OCI-LY3 (cell line): Measurements from ENCODE around the gene RNF220.

Source experiments
- H2AFZ ChIP-seq: fragments of 200-600, 300-600 bp; shearing (Covaris generic); 2 replicates; pipeline ENCODE4 v1.6.0; 2014; ENCODE audit warnings: antibody characterized with exemption, low read depth, low read length
- H3K27ac ChIP-seq: fragments of 200-600, 300-600 bp; sonication (generic); 2 replicates; pipeline ENCODE4 v1.5.1; 2014; ENCODE audit warnings: mild to moderate bottlenecking, low read length, moderate library complexity, mixed read lengths
- H3K27me3 ChIP-seq: fragments of 200-600, 300-600 bp; sonication (generic); 2 replicates; pipeline ENCODE4 v1.6.1; 2014; ENCODE audit warnings: low read depth, low read length, mixed read lengths
- H3K36me3 ChIP-seq: fragments of 200-600, 300-600 bp; sonication (generic); replicated peaks from 2 replicates; pipeline ENCODE3; 2014; ENCODE audit warnings: low read depth, low read length, mixed read lengths
- H3K4me1 ChIP-seq: fragments of 300-600, 200-600 bp; sonication (generic); 2 replicates; pipeline ENCODE4 v1.6.1; 2014; ENCODE audit warnings: low read length, mixed read lengths
- H3K4me2 ChIP-seq: fragments of 200-600, 300-600 bp; sonication (generic); 2 replicates; pipeline ENCODE4 v1.6.1; 2014; ENCODE audit warnings: low read length, mixed read lengths
- H3K4me3 ChIP-seq: fragments of 300-600, 200-600 bp; sonication (generic); 2 replicates; pipeline ENCODE4 v1.5.1; 2014; ENCODE audit warnings: antibody characterized with exemption, mild to moderate bottlenecking, low read length, moderate library complexity
- H3K79me2 ChIP-seq: fragments of 300-600, 200-600 bp; shearing (Covaris generic); 2 replicates; pipeline ENCODE4 v1.6.1; 2014; ENCODE audit warnings: mild to moderate bottlenecking, low read length, mixed read lengths
- H3K9ac ChIP-seq: fragments of 300-600, 200-600 bp; shearing (Covaris generic); 2 replicates; pipeline ENCODE4 v1.6.0; 2014; ENCODE audit warnings: mild to moderate bottlenecking, low read length, moderate library complexity
- H3K9me3 ChIP-seq: fragments of 200-600, 300-600 bp; shearing (Covaris generic); 2 replicates; pipeline ENCODE4 v1.6.1; 2014; ENCODE audit warnings: low read length, mixed read lengths; ENCODE audit not compliant: insufficient read depth
- H4K20me1 ChIP-seq: fragments of 200-600, 300-600 bp; sonication (generic); 2 replicates; pipeline ENCODE4 v1.6.1; 2016; ENCODE audit warnings: low read length, mixed read lengths; ENCODE audit not compliant: insufficient read depth
- EZH2phosphoT487 ChIP-seq: fragments of 200-600 bp; shearing (Covaris generic); IDR thresholded peaks from 2 replicates; pipeline ENCODE4 v1.6.1; 2018; ENCODE audit warnings: antibody characterized with exemption, mixed run types, low read depth
- TF ChIP-seq, protein P1 (sequence below): fragments of 200-600, 300-600 bp; sonication (generic); IDR thresholded peaks from 2 replicates; pipeline ENCODE4 v1.5.1; 2014; ENCODE audit warnings: antibody characterized with exemption, low read length, low read depth

RNF220 gene

GRCh38 chr1:44679468-44679867 lies 274.4 kb downstream of the RNF220 start:
- no peak overlapping the region for H3K27ac ChIP-seq
- H4K20me1 ChIP-seq: no peaks in the 10 kb centered on the region
- H2AFZ ChIP-seq: no peak overlapping the region
- H3K9me3 ChIP-seq: no peaks in the 10 kb centered on the region
- peaks cover 19% of the 10 kb centered on the region for H3K4me1 ChIP-seq
- H3K4me2 ChIP-seq: no peak overlapping the region
- no peaks in the 10 kb centered on the region for H3K27me3 ChIP-seq
- H3K79me2 ChIP-seq: no peaks in the 10 kb centered on the region
- H3K9ac ChIP-seq: no peak overlapping the region
- no peak for TF ChIP-seq EZH2phosphoT487
- TF ChIP-seq, protein P1, sequence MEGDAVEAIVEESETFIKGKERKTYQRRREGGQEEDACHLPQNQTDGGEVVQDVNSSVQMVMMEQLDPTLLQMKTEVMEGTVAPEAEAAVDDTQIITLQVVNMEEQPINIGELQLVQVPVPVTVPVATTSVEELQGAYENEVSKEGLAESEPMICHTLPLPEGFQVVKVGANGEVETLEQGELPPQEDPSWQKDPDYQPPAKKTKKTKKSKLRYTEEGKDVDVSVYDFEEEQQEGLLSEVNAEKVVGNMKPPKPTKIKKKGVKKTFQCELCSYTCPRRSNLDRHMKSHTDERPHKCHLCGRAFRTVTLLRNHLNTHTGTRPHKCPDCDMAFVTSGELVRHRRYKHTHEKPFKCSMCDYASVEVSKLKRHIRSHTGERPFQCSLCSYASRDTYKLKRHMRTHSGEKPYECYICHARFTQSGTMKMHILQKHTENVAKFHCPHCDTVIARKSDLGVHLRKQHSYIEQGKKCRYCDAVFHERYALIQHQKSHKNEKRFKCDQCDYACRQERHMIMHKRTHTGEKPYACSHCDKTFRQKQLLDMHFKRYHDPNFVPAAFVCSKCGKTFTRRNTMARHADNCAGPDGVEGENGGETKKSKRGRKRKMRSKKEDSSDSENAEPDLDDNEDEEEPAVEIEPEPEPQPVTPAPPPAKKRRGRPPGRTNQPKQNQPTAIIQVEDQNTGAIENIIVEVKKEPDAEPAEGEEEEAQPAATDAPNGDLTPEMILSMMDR: no peak
- no peak overlapping the region for H3K4me3 ChIP-seq
- no peaks in the 10 kb centered on the region for H3K36me3 ChIP-seq

- Histone ChIP-seq H3K9ac (no peak overlapping the region), H3K27me3 (no peaks in the 10 kb centered on the region), H2AFZ (no peak overlapping the region), H4K20me1 (no peaks in the 10 kb centered on the region), H3K4me1 (0 out of 2 replicates have a peak, but pooled peaks cover 2% of the 10 kb centered on the region), H3K4me2 (no peak overlapping the region), H3K27ac (no peak overlapping the region), H3K9me3 (no peaks in the 10 kb centered on the region), H3K4me3 (no peak overlapping the region), H3K36me3 (no peaks in the 10 kb centered on the region), H3K79me2 (no peaks in the 10 kb centered on the region)
- TF ChIP-seq, protein P1: no peak
- no peak for TF ChIP-seq EZH2phosphoT487
Measured at GRCh38 chr1:44681905-44682882, 277.1 kb downstream of the RNF220 start.

GRCh38 chr1:44682883-44683265 lies 277.8 kb downstream of the RNF220 start:
- no peak for TF ChIP-seq EZH2phosphoT487
- TF ChIP-seq, protein P1: no peak

DNA sequence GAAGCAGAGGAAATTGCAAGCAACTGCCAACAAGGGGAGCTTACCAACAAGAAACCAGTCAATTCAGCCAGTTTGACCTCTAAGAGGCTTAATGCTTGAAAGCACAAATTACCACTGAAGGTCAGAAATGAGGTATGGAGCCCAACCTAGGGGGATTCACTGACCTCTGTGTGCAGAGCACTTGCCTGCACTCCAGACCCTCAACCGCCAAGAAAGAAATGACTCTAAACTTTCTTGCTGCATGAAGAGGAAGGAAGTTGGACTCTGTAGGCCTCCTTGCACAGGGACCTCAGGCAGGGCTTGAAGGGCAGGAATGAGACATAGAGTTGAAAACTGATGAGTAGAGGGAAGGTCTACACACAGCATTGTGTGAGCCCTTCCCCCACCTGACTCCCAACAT lies 279.5 kb downstream of the RNF220 start:
- Histone ChIP-seq H3K4me3 (no peak overlapping the region), H3K27ac (no peak overlapping the region), H3K27me3 (no peaks in the 10 kb centered on the region), H4K20me1 (no peaks in the 10 kb centered on the region), H3K4me2 (no peak overlapping the region), H3K9me3 (no peaks in the 10 kb centered on the region), H3K4me1 (0 out of 2 replicates have a peak, but pooled peaks cover 2% of the 10 kb centered on the region), H3K36me3 (no peaks in the 10 kb centered on the region), H3K79me2 (no peaks in the 10 kb centered on the region), H2AFZ (no peak overlapping the region), H3K9ac (no peak overlapping the region)
- TF ChIP-seq, protein P1: no peak
- TF ChIP-seq EZH2phosphoT487: no peak

More at GRCh38 chr1:44682883-44683265, 277.8 kb downstream of the RNF220 start:
- Histone ChIP-seq H3K79me2 (no peaks in the 10 kb centered on the region), H3K4me3 (no peak overlapping the region), H3K9ac (no peak overlapping the region), H3K4me2 (no peak overlapping the region), H3K27ac (no peak overlapping the region), H4K20me1 (no peaks in the 10 kb centered on the region), H3K27me3 (no peaks in the 10 kb centered on the region), H3K4me1 (0 out of 2 replicates have a peak, but pooled peaks cover 2% of the 10 kb centered on the region), H3K36me3 (no peaks in the 10 kb centered on the region), H3K9me3 (no peaks in the 10 kb centered on the region), H2AFZ (no peak overlapping the region)
